Brain pericyte (primary cell): Measurements from ENCODE around the gene CAMSAP3.
A peak's percentile ranks its signal among the peaks of the same experiment; 100 is the strongest.

ENCODE experiments used
- DNase-seq: peaks from one replicate; pipeline ENCODE4 v3.0.0-alpha.2; 2012; ENCODE audit warnings: low read depth, low spot score

CAMSAP3 gene

DNA sequence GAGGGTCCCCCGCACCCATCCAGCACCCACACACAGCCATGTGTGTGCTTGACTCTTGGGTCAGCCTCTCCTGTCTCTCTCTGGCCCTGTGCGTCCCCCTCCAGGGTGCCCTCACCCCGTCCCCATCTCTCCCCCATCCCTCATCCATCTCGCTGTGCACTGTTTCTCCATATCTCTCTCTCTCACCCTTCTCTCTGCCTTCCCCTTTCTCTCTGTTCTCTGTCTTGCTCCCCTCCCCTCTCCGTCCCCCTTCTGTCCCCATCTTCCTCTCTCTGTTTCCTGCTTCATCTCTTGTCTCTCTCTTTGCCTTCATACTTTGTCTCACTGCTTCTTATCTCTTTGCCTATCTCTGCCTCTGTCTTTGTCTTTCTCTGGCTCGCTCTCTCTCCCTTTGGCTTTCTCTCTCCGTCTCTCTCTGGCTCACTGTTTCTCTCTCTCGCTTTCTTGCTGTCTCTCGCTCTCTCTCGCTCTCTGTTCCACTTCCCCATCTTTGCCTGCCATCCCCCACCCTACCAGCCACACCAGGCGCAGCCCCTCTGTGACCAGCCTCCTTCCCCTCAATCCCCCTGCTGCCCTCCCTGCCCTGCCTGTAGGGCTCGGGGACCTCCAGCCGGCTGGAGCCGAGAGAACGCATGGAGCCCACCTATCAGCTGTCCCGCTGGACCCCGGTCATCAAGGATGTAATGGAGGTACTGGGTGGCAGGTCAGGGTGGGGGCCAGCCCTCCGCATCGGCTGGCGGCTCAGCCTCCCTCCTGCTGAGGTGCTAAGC lies 50.2 kb downstream of the CAMSAP3 start:
- DNase-seq: no peak

DNA sequence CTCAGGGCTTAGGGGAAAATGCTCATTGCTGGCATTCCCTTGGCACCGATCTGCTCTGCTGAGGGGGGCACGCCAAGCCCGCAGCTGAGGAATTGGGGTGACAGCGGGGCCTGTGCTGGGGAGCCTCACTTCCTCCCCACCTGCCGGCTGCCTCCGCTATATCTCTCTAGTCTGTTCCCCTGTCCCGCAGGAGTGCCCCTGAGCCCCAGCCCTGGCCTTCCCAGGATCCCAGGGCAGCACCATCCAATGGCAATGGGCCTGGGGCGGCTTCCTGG lies 50.7 kb downstream of the CAMSAP3 start:
- DNase-seq: no peak

DNA sequence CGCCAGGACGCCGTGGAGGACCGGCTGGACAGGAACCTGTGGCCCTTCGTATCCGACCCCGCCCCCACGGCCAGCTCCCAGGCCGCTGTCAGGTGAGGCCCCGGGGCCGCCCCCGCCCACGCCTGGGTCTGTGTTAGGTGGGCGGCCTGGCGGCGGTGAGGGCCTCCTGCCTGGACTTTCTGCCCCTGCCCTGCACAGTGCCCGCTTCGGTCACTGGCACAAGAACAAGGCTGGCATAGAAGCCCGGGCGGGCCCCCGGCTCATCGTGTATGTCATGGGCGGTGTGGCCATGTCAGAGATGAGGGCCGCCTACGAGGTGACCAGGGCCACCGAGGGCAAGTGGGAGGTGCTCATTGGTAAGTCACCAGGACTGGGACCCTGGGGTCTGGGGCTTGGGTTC lies 51.5 kb downstream of the CAMSAP3 start:
- DNase-seq: no peak

DNA sequence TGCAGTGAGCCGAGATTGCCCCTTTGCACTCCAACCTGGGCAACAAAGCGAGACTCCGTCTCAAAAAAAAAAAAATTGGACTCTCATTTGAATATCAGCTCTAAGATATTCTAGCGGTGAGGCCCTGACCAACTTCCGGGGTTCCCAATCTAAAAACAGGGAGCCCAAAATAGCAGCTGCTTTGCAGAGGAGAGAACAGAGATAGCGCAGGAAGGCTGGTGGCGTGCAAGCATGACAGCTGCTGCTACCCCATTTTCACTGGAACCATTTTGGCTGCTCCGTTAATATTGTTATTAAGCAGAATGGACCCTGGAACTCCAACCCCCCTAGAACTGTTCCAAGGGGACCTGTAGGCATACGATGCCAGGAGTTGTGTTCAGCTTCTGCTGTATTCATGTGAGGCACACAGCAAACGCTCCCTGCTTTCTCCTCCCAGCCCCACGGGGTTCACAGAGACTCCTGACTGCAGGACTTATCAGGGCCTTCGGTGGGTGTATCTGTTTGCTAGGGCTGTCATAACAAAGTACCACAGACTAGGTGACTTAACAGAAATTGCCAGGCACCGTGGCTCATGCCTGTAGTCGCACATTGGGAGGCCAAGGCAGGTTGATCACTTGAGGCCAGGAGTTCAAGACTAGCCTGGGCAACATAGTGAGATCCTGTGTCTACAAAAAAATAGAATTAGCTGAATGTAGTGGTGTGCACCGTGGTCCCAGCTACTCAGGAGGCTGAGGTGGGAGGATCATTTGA lies 52.8 kb downstream of the CAMSAP3 start:
- no peak for DNase-seq

DNA sequence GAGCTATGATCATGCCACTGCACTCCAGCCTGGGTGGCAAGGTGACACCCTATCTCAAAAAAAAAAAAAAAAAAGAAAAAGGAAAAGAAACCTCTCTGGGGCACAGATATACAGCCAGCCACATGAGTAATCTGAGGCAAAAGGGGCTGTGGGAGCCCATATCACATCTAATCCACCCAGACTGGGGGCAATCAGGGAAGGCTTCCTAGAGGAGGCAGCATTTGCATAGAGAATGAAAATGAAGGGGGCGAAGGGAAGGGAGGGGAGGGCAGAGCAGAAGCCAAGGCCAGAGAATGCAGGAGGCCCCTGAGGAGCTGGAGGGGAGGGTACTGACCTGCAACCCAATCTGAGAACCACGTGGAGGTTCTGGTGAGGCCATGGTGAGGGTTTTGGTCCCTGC lies 54.5 kb downstream of the CAMSAP3 start:
- no peak for DNase-seq

DNA sequence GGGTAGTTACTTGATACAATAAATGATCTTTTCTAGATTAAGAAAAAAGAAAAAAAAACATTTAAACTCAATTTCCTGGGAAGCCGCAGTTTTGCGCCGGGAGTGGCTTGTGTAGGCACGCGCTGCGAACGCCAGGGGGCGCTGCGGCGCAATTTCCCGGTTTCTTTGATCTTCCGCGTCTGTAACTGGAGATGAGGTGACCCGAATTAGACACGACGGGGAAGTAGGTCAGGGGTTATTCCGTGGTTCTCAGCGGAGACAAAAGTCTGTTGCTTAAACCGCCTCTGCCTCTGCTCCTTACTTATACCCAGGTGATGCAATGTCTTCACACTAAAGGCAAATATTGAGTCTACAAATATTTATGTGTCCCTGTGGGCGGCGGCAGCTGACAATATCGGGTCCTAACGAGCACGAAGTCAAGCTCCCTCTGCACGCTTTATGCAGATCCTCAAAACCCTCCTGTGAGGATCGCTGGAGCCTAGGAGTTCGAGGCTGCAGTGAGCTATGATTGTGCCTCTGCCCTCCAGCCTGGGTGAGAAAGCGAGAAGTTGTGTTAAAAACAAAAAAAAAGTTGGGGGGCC lies 56.5 kb downstream of the CAMSAP3 start:
- DNase-seq: peak; percentile 38

DNA sequence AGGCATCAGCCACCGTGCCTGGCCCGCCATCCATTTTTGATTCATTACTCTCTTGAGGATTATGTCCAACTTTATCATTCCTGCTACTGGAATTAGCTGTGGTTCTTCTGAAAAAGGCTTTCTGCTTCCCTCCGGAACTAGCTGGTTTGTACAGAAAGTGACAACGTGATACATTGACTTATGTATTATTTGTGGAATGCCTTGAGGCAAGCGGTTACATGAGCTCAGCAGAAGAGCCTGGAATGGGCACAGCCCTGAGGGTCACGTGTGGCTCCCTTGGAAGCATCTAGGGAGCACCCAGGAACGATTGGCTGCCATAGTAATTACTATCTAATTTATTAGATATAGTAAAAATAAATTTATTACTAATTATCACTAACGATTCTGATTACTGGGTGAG lies 58.7 kb downstream of the CAMSAP3 start:
- no peak for DNase-seq

DNA sequence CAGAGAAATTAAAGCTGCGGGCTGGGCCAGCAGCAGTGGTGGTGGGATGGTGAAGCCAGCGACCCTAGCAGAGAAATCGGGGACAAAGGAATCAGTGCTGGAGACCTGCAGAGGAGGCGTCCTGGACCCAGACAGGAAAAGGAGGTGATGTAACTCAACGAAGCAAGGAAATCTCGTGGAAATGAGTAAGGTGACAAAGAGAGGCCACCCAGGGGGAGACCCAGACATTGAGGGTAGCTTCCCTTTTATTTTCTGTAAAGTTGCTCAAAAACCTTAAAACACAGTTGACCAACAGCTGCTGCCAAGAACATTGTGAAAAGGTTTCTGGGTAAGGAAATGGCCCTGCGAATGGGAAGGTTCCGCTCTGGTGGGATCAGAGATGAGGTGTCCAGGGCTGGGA lies 59.9 kb downstream of the CAMSAP3 start:
- no peak for DNase-seq

DNA sequence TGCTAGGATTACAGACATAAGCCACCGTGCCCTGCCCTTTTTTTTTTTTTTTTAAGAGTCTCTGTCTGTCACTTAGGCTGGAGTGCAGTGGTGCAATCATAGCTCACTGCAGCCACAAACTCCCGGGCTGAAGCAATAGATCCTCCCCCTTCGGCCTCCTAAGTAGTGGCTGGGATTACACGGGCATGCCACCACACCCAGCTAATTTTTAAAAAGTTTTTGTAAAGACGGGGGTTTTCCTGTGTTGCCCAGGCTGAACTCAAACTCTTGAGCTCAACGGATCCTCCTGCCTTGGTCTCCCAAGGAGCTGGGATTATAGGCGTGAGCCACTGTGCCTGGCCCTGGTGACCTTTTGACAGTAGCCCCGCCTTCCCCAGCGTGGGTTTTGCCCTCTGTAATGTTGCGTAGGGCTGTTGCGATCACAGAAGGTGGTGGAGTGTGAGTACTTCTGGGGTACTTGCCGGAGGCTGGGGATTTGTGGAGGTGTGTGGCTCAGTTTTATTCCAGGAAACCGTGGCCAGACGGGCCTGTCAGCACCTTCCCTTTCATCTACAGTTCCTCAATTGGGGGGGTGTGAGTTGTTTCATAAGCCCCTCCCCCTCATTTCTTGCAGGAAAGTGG lies 61.6 kb downstream of the CAMSAP3 start:
- DNase-seq: no peak

DNA sequence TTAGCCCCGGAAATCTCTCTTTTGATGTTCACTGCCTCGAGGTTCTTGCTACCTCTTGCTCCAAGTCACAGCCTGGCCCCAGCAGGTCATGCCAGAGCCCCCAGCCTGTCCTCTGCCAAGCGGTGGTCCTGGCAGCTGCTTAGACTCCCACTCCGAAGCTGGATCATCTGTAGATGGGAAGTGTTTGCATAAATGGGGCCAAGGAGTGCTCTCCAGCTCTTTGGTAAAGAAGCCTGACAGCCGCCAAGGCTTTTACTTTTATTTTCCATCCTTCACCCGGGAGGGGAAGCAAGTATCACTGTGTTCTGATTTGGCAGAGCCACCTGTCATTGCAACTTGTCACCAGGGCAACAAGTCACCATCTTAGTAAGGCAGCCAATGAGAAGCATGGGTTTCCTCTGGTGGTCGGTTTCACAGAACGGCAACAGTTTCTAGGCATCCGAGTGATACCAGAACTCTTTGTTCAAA lies 62.6 kb downstream of the CAMSAP3 start:
- no peak for DNase-seq

DNA sequence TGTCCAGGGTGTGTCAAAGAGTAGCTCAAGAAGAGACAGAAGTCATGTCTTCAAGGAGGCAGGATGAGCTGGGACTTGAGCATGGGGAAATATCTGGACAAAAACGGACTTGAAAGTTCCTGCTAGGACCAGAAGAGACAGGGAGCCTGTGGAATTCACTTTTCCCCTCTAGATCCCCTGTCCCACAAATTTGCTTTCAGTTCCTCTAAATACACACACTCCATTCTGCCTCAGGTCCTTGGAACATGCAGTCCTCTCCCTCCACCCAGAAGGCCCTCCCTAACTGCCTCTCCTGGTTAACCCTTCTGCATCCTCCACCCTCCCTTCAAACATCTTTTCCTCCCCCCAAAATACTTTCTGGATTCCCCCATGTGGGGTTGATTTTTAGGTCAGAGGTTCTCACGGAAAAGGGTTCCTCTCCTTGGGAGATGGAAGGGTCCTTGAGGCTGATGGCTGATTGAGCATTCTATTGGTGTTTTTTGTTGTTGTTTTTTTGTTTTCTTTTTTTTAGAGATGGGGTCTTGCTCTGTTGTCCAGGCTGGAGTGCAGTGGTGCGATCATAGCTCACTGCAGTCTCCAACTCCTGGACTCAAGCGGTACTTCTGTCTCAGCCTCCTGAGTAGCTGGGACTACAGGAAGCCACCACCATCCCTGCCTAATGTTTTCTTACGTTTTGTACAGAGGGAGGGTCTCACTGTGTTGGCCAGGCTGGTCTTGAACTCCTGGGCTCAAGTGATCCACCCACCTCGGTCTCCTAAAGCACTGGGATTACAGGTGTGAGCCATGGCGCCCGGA lies 66.3 kb downstream of the CAMSAP3 start:
- no peak for DNase-seq

DNA sequence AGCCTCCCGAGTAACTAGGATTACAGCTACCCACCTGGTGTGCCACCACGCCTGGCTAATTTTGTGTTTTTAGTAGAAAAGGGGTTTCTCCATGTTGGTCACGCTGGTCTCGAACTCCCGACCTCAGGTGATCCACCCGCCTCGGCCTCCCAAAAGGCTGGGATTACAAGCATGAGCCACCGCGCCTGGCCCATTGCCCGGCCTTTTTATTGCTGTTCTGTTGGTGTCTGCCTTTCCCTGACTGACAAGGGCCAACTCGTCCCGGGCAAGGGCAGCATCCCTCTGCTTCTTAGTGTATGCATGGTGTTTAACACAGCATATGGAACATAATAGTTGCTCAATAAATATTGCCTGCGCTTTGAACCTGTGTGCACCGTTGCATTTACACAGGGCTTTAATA lies 67.0 kb downstream of the CAMSAP3 start:
- no peak for DNase-seq

DNA sequence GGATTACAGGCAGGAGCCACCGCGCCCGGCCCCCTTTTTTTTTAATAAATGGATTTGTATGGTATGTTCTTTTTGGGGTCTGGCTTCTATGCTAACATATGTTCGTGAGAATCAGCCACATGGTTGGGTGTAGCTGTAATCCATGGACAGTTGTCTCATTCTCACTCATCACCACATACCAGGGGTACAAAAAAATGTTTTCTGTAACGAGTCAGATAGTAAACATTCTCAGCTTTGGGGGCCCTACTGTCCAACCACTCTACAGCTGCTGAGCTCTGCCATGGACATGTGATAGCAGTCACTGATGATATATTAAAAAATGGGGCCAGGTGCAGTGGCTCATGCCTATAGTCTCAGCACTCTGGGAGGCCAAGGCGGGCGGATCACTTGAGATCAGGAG lies 68.0 kb downstream of the CAMSAP3 start:
- DNase-seq: no peak

DNA sequence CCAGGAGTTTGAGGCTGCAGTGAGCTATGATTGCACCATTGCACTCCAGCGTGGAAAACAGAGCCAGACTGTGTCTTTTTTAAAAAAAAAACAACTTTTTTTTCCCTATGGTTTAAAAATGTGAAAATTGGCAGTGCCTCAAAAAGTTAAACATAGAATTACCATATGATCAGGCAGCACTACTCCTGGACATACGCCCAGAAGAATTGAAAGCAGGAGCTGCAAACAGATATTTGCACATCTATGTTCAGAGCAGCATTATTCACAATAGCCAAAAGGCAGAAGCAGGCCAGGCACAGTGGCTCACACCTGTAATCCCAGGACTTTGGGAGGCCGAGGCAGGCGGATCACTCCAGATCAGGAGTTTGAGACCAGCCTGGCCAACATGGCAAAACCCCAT lies 69.4 kb downstream of the CAMSAP3 start:
- no peak for DNase-seq
